NCI-H2107 treated with DMSO at 0.1 percent for 48 hours (cell line): ENCODE results near the gene GPC6.

Source experiments
- DNase-seq: peaks from one replicate; lab custom pipeline; 2025; ENCODE audit not compliant: unreplicated experiment; lab: John Stamatoyannopoulos, UW

Gene GPC6

DNA sequence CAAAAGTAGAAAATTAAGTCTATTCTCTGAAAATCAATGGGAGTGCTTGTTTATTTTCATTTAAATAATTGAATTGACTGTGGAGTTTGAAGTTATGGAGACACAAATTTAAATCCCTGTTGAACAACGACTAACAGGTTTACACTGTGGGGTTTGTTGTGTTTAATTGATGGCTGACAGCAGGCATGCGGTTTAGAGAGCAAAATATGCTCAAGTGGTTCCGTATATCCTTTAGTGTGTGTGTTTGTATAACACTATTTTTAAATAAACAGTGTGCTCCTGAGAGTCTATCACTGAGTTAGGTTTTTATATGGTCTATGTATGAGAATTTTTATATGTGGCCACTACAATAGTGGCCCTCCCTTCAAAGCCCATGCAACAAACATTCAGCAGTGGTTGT is 332.0 kb downstream of the GPC6 start:
- no peak for DNase-seq

DNA sequence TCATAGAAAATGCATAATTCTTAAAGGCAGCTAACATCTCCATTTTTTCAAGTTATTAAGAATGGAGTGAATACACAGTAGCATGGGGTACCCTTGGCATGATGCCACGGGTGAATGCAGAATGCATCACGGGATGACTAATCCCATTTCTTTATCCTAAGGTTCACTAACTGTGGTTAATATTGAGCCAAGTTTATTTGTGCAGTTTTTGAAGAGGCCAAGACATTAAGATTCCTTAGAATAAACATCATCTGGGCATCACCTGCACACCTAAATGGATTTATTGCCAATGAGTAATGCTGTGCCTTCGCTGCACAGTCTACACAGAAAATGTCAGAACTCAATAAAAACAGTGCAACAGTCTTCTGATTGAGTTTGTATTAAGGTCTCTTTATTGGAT is 333.1 kb downstream of the GPC6 start:
- DNase-seq = no peak

- DNase-seq = no peak
Measured at GRCh38 chr13:93561576-93562225, 335.1 kb downstream of the GPC6 start.

DNA sequence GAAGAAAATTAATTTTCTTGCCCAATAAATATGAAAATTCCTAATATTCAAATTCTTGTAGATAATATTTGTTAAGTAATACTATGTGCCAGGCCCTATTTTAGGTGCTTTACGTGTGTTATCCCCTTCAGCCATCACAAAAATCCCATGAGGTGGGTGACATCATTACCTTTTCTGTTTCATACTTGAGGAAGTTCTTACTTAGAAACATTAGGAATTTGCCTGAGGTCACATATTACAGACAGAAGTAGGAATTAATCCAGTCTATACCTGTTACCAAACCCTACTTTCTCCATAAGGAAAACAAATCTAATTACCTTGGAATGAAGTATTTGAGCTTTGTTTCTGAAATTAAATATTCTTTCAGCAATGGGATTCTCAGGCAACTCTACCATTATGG is 336.1 kb downstream of the GPC6 start:
- DNase-seq = no peak

- DNase-seq = no peak
Measured at GRCh38 chr13:93577105-93577504, 350.5 kb downstream of the GPC6 start.

DNA sequence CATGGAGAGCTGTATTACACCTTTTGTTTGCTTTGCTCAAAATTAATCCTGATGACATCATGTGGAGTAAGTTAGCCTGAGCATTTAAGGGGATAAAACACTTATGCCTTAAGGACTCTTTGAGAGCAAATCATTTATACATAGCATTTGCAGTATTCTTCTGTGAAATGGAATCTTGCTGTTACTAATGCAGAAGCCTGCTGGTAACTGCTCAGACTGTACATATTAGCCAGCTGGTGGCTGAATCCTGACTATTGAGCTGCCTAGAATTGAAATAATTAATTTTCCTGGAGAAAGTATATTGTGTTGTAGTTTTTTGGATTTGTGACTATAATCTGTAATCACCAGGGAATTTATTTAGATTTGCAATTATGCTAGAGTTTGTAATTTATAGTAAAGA is 363.2 kb downstream of the GPC6 start:
- no peak for DNase-seq

GRCh38 chr13:93603043-93603442 is 376.4 kb downstream of the GPC6 start:
- DNase-seq = no peak

DNA sequence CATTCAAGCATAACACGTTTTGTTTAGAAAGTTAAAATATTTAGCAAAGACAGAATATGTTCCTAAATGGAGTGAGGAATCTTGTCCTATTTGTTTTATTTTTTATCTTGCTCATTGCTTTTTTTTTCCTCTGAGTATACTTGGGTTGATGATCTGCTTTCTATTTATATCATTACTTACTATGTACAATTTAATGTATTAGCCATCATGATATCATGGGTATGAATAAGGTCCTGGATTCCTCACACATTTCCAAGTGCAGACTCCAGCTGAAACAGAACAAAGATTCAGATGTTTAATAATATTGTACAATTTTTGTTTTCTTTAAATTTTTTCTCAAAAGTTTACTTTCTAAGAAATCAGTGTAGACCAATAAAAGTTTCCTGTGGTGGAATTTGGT is 388.2 kb downstream of the GPC6 start:
- DNase-seq = no peak

DNA sequence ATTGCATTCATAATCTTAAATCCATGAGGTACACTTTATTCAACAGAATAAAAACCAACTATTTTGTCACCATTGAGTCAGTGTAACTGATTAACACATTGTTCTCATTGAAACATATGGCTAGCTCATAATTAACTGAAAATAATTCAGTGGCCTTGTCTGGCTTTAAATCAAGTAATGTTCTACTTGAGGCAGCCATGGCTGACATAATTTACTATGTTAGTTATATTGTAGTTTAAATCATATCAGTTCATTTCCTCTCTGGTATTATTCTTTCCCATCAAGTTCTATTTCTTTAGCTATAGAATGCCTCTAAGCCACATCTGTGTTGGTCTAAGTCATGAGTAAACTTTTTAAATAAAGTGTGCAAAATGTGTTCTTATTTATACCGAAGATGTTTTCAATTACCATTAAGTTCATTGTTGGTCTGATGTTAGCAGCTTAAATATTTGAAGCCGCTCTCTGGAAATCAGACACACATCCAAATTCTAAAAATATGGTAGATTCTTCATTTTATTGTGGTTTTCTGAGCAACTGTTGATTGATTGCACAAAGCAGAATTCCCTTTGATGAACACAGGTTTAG is 393.7 kb downstream of the GPC6 start:
- DNase-seq = no peak

GRCh38 chr13:93621051-93621450 is 394.4 kb downstream of the GPC6 start:
- DNase-seq = no peak

DNA sequence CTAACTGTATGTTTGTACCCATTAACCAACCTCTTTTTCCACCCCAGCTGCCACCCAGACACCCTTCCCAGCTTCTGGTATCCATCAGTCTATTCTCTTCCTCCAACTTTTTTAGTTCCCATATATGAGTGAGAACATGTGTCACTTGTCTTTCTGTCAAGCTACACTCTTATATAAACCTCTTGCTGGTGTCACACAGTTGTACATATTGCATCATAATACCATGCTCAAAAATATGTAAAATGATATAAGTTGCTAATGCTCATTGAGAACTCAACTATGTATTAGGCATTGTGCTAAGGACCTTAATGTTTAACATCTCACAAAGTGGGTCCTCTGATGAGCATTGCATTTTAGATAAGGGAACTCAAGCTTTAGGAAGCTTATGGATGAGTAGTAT is 395.4 kb downstream of the GPC6 start:
- no peak for DNase-seq

- DNase-seq = peak; percentile 45
Measured at GRCh38 chr13:93624311-93624777, 397.7 kb downstream of the GPC6 start.

DNA sequence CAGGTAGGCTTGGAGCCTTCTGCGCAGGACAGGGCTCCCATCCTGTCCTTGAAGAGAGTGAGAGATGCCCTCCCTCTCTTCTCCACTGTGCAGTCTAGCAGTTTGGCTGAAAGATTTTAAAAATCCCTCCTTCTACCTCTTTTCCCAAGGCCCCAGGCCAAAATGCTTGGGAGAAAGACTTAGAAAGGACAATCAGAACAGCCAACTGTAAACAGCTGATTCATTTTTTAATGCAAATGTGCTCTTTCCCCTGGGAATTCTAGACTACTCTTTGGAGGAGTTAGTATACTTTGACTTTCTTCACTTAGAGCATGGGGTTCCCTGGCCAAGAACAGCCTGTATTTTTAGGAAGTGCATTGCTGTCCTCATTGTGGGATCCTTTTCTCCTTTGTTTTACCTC is 398.9 kb downstream of the GPC6 start:
- no peak for DNase-seq

DNA sequence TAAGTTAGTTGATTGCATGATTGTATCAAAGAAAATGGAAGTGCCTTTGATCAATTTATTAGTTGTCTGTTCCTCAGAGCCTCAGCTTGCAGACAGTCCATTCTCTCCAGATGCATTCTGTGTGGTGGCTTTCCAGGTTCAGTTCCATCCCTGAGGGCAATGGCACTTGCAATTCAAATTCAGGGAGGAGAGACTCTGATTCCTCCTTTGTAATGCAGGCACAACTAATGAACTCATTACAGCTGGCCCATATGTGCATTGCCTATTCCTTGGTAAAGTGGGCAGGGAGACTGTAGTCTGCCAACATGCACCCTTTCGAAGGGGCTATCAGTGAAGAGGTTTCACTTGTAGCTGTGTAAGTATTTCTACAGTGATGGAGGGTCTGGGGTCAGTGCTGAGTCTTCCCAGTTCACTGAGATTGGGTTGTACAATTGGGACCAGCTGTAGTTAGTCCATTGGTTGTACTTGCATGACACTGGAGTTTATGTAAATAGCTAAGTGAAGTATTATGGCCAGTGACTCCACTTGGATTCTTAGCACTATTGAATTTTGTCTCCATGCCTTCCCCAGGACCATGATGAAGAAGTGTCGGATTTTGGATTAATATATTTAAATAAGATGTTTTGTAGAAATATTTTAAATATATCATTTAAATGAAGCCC is 401.7 kb downstream of the GPC6 start:
- no peak for DNase-seq

DNA sequence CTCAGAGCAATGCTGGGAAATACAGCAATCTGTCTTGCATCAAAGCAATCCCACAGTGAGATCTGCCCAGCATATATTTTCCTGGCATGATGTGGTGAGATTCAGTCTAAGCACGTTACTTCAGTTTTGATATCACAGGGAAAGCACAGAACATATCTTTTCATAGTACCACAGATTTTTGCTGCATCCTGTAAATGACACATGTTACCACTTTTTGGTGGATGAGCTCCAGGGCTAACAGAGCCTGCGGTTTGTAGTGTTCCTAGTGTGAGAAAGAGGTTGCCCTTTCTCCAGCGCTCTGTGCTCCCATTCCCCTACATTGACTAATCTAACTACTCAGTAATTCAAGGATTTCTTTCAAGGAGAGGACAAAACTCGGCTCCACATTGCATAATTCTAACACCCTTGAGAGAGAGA is 409.0 kb downstream of the GPC6 start:
- DNase-seq = no peak

DNA sequence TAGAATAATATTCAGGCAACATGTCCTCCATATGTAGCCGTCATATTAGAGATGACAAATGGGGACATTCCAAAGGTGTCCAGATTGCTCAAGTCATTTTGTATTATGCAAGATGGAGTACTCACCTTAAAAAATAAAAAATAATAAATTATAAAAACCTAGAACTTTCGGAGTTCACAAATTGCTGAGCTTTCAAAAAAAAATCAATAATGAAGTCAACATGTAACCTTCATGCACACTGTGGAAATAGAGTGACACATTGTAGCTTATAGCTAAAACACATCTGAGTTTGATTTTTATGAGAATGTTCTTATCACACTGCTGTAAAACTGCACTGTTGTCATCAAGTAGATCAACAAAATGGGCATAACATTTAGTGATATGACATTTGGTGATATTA is 411.2 kb downstream of the GPC6 start:
- DNase-seq = no peak

DNA sequence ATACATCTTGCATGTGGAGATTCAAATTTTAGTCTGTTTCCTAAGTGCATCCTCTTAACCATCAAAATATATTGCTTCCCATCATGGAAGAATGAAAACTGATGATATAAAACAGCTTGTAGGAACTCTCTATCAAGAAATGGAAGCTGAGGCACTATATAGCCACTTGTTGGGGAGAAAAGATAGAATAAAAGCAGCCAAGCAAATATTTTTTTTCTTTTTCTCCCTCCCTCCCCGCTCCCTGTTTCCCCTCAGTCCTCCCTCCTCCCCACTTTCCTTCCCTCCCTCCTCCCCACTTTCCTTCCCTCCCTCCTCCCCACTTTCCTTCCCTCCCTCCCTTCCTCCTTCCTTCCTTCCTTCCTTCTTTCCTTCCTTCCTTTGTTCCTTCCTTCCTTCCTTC is 413.8 kb downstream of the GPC6 start:
- no peak for DNase-seq

DNA sequence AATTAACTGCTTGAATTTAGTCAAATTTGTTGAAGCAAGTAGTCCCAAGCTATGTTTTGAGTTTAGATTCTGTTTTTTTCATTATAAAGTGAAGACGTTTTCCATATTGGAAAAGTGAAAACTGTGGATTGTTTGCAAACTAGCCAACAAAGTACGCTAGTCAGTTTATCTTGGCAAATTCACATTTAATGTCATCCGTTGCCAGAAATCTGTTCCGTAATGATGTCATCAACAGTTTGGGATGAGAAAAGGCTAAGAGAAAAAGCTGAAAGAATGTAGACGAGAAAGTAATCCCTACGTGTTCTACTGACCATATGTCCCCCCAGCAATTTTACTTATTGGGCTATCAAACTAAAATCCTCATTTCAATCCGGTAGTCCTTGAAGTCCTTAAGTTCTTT is 419.6 kb downstream of the GPC6 start:
- DNase-seq = no peak

DNA sequence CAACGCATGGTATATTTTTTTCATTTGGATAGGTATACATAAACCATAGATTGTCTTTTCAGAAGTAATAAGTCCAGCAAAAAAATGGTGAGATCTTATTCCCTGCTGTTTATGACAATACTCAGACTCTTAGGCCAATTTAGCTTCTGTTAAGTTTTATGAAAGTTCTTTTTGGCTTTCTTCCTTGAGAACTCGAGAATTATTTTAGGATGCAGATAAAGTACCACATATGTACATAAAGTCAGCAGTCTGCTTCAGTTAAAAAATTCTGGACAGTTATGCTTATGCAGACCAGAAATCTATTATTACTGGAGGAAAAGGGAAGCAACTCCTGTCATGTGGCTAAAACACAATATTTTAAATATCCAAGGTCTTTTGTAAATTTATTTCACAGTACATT is 422.9 kb downstream of the GPC6 start:
- no peak for DNase-seq

DNA sequence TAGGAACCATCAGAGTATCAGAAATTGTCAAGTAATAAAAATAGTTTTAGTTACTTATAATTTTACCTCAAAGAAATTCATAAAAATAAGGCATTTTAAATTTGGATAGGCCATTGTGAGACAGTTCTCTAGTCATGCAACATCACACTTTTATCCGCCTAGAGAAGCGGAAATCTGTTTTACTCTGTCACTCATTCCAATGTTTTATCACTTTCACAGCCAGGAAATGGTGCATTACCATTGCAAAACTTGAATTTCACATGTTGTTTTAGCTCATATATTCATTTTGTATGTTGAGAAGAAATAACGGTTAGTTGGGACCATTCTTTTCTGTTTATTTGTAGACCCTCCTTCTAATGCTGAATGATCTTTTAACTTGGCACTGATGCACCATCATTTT is 427.2 kb downstream of the GPC6 start:
- DNase-seq = no peak

DNA sequence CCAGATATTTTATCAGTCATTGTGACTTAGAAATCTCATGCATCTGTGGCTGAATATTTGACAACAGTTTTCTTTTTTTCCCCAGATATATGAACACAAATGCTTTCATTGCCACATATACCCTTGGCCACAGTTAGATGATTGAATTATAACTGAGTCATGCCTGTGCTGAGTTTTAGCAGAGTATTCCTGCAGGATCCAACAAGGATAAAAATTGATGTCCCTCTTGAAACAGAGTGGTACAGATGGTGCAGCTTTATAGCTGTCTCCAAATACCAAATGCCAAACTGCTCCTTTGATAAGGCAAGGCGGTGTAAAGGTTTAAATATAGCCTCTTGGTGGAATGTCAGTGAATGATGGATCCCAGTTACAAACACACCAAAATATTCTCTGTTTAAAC is 428.5 kb downstream of the GPC6 start:
- DNase-seq = no peak

GRCh38 chr13:93660391-93661063 is 433.9 kb downstream of the GPC6 start:
- DNase-seq = no peak
